GM21737 (cell line): ENCODE measurements around the gene TRPM6.

ENCODE experiments used
- ATAC-seq: cut with Tn5 transposase; IDR thresholded peaks from one replicate; pipeline ENCODE4 v1.9.1; 2021; ENCODE audit warnings: mild to moderate bottlenecking, moderate library complexity; ENCODE audit not compliant: unreplicated experiment

TRPM6 gene

DNA sequence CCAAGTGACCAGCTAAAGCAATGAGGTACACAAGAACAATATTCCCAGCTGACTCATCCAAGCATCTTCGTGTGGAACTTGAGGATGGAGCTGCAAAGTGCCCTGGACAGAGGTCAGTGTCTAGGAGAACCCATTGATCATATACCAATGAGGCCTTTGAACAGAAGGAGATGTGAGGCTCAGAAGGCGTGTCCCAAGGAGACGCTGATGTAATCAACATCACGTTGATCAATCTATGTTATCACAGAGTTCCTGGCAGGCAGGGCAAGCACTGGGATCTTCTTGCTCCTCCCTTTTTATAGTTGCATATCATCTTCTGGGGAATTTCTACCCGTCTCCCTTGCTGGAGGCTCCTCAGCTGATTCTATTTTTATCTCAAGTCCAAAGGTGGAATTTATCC lies 163.4 kb downstream of the TRPM6 start:
- no peak for ATAC-seq

DNA sequence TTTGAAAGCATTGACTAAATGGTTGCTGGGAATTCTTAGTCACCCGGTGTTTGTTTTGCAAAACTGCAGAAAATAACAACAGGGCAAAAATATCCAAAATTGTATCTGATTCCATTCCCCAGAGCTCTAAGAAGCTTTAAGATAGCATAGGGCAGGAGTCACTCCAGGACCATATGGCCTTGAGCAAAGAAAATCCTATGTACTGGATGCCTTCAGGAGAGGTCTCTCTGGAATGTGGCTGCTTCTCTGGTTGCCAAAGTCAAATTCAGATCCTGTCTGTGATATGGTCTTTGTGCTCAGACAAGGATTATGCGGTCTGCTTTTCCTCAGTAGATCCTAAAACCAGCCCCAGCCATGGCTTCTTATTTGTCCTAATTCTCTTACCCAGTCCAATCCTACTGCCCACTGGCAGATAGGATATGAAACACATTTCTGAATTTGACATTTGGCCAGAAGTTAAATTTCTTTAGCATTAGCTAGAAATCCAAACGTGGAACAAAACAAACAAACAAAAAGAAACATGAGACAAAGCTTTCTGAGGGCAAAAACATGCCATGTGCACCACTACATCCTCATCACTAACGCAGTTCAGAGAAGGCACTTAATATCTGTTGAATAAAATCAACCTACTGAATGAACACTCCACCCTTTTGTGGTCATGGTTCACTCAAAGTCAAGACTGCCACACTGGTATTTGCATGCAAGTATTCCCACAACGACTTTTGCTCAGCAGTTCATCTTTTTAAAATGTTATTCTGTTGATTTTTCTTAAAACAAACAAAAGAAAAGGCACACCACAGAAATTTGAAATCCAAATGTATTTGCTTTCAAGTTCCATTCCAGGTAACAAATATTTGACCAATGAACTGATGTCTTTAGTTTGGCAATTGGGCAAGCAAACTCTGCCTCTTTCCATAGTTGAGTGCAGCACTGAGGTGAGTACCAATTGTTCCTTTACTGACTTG lies 165.7 kb downstream of the TRPM6 start:
- ATAC-seq: no peak

DNA sequence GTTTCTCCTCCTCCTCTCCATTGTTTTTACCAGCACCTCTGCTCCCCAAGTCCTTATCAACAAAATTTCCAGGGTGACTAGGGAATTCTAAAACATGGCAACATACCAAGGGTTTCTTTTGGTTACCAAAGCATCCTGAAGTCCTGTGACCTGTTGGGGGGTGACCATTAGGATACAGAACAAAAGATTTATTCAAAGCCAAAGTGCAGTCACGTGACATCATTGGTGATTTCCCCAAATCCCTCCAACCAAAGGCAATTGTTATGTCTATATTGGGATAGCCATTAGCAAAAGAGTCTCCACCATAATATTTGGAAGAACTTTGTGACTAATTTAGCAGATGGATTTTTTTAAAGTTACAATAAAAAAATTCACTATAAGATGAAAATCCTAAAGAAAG lies 168.4 kb downstream of the TRPM6 start:
- ATAC-seq: no peak

DNA sequence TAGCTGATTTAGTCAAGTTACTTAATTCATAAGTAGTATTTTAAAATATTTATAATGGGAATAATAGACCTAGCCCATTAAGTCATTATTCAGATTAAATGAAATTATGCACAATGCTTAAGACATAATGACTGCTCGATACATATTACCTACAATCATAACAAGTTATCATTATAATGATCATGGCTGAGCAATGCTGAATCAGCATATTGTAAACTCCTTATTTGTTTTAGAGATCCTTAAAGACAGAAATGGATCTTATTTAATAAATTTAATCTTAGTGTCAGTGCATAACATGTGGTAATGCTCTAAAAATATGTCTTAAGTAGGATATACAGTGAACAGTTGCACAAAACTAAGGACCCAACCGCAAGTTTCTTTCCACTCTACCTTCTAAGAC lies 169.0 kb downstream of the TRPM6 start:
- ATAC-seq: no peak

DNA sequence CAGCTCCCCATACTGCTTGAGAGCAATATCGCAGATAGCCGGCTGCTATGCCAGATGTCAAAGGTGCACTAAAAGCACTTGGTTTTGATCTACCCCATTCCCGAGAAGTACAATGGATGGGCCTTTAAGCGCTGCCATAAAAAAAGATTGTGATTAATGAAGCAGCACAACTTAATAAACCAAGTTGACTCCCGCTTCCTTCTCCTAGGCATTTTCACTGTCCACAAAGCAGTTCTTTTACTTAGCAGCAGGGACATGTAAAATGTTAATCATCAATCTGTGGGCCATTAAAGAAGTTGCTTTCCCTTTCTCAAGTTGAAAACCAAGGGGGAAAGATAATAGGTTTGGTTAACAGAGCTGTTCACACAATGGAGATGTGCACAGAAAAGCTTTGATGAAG lies 176.4 kb downstream of the TRPM6 start:
- ATAC-seq: no peak

DNA sequence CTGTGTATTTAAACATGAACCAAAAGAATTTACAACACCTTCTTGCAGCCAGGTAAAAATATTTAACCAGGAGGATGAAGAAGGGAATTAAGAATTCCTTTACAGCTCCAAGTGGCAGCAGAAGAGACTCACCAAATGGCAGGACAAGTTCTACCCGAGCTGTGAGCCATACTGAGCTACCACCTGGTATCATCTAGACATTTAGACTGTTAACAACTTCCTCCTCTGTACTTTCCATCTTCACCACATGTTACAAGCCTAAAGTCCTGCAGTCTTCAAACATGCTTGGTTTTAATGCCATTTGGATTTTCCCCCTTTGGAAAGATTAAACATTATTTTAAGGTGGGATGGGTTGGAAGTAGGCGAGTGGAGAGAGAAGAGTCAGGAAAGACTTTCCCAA lies 190.2 kb downstream of the TRPM6 start:
- no peak for ATAC-seq

DNA sequence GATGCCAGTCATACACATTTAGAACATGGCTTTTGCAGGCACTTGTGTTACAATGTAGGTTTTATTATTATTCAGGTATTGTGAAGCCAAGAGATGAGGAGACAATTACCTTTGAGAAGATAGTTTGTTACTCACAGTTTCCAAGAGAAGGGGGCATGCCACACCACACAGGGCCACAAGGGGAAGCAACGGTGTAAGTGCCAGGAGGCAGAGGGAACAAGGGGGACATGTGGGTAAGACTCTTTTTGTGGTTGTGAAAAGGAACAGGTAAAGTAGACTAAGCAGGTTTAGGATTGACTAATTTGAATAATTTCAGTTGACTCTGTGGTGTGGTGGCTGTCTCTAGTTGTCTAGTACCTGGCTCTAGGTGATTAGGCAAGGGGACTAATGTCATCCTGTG lies 191.2 kb downstream of the TRPM6 start:
- no peak for ATAC-seq

DNA sequence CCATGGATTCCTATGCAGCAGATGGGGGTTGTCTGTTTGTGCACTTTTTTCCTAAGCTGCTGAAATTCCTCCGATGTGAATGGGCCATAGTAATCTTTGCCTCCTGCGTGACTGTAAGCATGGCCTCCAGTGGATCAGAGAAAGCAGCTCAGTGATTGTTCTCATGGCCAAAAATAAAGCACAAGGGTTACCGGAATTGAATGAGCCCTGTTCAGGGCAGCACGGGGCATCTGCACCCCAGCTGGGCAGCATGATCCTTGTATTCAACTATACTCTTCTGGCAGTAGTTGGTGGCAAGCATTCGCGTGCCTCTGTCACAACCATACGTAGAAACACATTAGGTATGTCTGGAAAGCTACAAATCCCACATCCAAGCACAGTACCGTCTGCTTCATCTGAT lies 196.7 kb downstream of the TRPM6 start:
- ATAC-seq: no peak

DNA sequence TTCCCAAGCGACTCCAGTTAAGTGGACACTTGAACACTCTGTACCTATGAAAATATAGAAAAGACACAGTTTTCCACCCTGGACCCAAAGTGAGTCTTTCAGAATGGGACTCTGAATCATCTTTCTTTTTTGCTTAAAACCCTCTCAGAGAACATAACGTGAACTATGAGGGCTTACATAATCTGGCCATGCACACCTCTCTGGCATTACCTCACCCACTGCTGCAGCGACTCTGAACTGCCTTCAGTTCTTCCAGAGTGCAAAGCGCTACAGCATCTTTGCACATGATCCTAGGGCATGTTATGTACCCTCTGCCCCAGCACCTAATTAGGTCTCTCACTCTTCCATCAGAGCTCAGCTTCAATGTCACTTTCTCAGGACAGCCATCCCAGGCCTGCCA lies 204.4 kb downstream of the TRPM6 start:
- no peak for ATAC-seq

DNA sequence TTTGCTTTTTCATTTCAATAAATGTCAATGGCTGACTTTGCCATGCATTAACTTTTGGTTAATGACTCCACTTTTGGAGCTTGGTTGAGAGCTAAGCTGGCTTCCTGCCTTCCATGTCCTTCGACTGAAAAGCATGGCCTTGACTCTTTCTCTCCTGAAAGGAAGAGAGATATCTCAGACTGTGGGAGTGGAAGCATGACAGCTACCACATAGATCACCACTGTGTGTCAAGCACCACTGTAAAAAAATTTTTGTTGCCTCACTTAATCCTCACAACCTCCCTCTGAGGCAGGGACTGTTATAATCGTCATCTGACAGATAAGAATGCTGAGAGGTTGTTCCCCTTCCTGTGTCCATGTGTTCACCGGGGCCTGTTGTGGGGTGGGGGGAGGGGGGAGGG lies 205.8 kb downstream of the TRPM6 start:
- ATAC-seq: no peak

DNA sequence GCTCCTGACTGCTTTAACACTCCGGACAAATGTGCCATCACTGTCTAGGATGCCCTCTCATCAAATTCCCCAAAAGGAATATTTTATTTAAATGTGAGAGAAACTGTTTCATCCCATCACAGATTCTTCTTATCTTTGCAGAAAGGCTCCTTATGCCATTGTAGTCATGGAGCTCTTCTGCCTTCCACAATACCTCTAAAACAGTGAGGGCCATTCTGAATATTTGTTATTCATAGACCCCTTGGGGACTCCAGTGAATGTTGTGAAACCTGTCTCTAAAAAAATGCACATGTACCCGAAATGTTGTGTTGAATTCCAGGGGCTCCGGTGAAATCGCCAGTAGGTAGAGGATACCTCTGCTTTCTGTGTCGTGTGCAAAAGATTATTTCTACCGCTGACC lies 213.6 kb downstream of the TRPM6 start:
- no peak for ATAC-seq
